GM13976 (cell line): ENCODE data around the gene C1QL2.

ENCODE experiments used
- DNase-seq: peaks from one replicate; pipeline ENCODE4 v3.0.0; 2012; ENCODE audit warnings: low spot score
- in situ Hi-C: fragments of 300-500 bp; cut with MboI; formaldehyde crosslinking; loops from one replicate; pipeline ENCODE4 v1.12.0; 2022; ENCODE audit warnings: low sequenced_read_pairs, mixed read lengths, inconsistent platforms; ENCODE audit not compliant: unreplicated experiment
- TF ChIP-seq, protein P1 (sequence below): IDR thresholded peaks from 2 replicates; pipeline ENCODE4 v1.5.1; 2012; ENCODE audit warnings: borderline replicate concordance, mild to moderate bottlenecking; ENCODE audit not compliant: insufficient read depth; ENCODE audit errors: extremely low read depth, missing control alignments, control extremely low read depth

C1QL2 gene

DNA sequence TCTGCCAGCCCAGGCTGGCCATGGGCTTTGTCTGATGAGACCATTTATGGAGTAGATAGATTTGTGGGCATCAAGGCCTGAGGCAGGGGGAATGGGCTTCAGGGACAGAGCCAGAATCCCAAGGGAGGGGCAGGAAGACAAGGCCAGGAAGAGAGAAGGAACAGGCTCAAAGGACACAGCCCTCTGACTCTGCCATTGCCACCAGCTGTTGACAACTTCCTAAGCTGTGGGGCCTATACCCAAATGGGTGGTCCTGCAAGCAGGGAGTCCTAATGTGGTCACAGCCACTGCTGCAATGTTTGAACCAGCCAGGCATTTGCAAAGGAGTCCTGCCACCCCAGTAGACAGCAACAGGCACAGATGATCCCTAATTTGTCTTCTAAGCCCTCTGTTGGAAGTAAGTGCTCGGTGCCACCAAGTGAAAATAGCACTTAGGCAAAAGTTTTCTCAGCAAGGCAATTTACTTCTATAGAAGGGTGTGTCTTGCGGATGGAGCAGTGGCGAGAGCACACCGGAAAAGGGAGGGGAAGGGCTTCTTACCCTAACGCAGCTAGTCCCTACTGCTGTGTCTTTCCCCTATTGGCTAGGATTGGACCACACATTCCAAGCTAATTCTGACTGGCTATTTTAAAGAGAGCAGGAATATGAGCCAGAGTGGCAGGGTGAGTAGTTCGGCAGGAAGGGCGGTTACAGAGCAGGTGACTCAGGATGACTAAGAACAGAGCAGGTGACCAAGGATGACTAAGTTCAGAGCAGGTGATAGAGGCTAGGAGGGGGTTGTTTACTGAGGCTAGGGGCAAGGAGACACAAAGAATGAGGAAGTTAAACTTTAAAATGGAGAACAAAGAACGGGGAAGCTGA lies 47.2 kb downstream of the C1QL2 start:
- in situ Hi-C loops: no loop called here
- TF ChIP-seq, protein P1, sequence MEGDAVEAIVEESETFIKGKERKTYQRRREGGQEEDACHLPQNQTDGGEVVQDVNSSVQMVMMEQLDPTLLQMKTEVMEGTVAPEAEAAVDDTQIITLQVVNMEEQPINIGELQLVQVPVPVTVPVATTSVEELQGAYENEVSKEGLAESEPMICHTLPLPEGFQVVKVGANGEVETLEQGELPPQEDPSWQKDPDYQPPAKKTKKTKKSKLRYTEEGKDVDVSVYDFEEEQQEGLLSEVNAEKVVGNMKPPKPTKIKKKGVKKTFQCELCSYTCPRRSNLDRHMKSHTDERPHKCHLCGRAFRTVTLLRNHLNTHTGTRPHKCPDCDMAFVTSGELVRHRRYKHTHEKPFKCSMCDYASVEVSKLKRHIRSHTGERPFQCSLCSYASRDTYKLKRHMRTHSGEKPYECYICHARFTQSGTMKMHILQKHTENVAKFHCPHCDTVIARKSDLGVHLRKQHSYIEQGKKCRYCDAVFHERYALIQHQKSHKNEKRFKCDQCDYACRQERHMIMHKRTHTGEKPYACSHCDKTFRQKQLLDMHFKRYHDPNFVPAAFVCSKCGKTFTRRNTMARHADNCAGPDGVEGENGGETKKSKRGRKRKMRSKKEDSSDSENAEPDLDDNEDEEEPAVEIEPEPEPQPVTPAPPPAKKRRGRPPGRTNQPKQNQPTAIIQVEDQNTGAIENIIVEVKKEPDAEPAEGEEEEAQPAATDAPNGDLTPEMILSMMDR: no peak
- no peak for DNase-seq

DNA sequence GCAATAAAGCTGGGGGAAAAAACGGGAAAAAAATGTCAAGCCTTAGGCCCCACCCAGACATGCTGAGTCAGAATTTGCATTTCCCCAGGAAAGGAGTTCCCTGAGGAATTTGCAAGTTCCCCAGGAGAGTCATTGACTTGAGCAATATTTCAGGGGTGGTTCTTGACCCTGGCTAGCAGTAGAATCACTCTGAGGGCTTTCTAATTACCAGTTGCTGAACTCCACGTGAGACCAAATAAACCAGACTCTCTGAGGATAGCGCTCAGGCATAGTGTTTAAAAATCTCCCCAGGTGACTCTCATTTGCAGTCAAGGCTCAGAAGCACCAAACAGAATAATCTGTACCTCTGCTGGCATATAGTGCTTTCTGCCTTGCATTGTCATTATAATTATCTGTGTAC lies 48.7 kb downstream of the C1QL2 start:
- TF ChIP-seq, protein P1: no peak

DNA sequence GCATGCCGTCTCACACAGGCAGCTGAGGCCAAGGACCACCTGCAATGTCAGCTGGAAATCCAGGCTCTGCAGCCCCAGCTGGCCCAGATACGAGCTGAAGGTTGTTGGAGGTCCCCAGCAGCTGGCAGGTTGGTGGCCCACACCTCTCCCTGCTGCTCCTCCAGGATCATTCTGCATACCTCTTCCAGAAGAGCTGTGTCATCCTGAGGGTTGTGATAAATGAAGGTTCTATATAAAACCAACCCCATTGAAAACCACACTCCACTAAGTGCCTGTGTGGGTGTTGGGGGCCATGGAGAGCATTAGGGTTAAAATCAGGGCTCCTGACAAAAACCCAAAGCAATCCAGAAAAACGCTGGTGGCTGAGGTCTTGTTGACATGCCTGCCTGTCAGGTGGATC lies 50.4 kb downstream of the C1QL2 start:
- TF ChIP-seq, protein P1: no peak
- in situ Hi-C loops: no loop called here

More for the DNA sequence above, 48.7 kb downstream of the C1QL2 start:
- no peak for DNase-seq
- in situ Hi-C loops: no loop called here

DNA sequence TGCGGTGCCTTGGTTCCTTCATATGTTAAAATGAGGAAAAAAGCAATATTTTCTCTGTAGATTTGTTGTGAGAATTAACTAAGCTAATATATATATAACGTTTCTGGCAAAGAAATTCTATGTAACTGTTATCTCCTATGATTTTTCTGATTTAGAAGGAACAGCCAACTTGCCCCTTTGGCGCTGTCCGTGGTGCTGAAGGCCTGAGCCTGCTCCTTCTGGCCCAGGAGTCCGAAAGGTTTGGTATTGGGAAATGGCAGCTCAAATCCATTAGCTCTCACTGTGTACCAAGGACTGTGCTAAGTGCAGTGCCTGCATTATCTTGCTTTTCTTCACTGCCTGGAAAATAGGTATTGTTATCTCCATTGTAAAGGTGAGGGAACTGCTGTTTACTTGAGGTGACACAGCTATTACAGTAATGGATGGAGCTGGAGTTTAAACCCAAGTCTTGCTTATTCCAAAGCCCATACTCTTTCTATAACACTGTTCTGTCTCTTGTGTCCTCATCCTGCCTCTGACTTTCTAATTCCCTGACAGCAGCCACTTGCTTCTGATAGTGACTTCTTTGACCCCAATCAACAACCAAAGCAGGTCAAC lies 52.2 kb downstream of the C1QL2 start:
- no peak for DNase-seq
- TF ChIP-seq, protein P1: no peak
- in situ Hi-C loops: no loop called here

More for the DNA sequence above, 50.4 kb downstream of the C1QL2 start:
- DNase-seq: no peak
